Subcutaneous abdominal adipose tissue (tissue), 5 donors: Measurements from ENCODE around the gene PRDX2.

Experiments
- H3K27ac ChIP-seq: one replicate; pipeline ENCODE4 v1.7.0; 2013; ENCODE audit warnings: low read depth, mild to moderate bottlenecking, inconsistent platforms, low read length, moderate library complexity
- H3K27me3 ChIP-seq, 5 donors: one replicate each; pipeline ENCODE4 v1.7.0; 2013; ENCODE audit warnings: low read length in 5 of 5, inconsistent platforms in 1 of 5; ENCODE audit not compliant: control insufficient read depth in 5 of 5, insufficient read depth in 4 of 5
- H3K36me3 ChIP-seq, 5 donors: one replicate each; pipeline ENCODE4 v1.7.0; 2013; ENCODE audit warnings: low read length in 5 of 5; ENCODE audit not compliant: control insufficient read depth in 5 of 5, insufficient read depth in 5 of 5
- H3K4me1 ChIP-seq, 5 donors: one replicate each; pipeline ENCODE4 v1.7.0; 2013; ENCODE audit warnings: low read length in 5 of 5, mild to moderate bottlenecking in 3 of 5, moderate library complexity in 1 of 5; ENCODE audit not compliant: control insufficient read depth in 5 of 5, insufficient read depth in 5 of 5
- H3K4me3 ChIP-seq, 5 donors: one replicate each; pipeline ENCODE4 v1.7.0; 2013; ENCODE audit warnings: low read length in 5 of 5, low read depth in 1 of 5
- H3K9ac ChIP-seq, 5 donors: one replicate each; pipeline ENCODE4 v1.7.0; 2013; ENCODE audit warnings: low read length in 5 of 5, mild to moderate bottlenecking in 4 of 5, moderate library complexity in 3 of 5
- H3K9me3 ChIP-seq, 5 donors: one replicate each; pipeline ENCODE4 v1.7.0; 2013; ENCODE audit warnings: low read length in 5 of 5; ENCODE audit not compliant: control insufficient read depth in 5 of 5
- donor health status: healthy.
- donor health status: healthy.
- donor health status: healthy.
- donor health status: healthy.
- donor health status: healthy.

Gene PRDX2

DNA sequence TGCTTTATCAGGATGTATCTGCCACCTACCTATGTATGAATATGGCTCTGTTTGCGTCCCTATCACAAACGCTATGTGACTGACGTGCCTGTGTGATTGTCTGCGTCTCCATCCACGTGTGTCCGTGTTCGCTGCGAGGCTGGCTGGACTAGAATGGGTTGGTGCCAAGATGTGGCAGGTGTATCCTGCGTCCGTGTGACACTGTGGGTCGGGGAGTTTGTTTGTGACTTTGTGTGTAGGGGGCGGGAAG is 19.5 kb downstream of the PRDX2 start:
- H3K27ac ChIP-seq = peak overlapping the region; percentile 100

GRCh38 chr19:12779162-12779993 is 22.2 kb downstream of the PRDX2 start:
- no peaks in the 10 kb centered on the region for H3K36me3 ChIP-seq
- peak overlapping the region; percentile 98 for H3K27ac ChIP-seq
- peaks cover 12 to 70% (median 50%) of the 10 kb centered on the region in 5 donors for H3K4me1 ChIP-seq
- H3K9me3 ChIP-seq = no peaks in the 10 kb centered on the region
- peak overlapping the region in 4 of 5 donors; percentile 81 to 91 (median 82) for H3K9ac ChIP-seq
- peak overlapping the region in 3 of 5 donors; percentile 66 to 80 (median 67) for H3K4me3 ChIP-seq
- H3K27me3 ChIP-seq = peaks cover 0 to 3% (median 0%) of the 10 kb centered on the region in 5 donors

More for the DNA sequence above, 19.5 kb downstream of the PRDX2 start:
- Histone ChIP-seq H3K4me3 (peak overlapping the region; percentile 53 to 88 (median 64)), H3K36me3 (no peaks in the 10 kb centered on the region), H3K27me3 (peaks cover 0 to 3% (median 0%) of the 10 kb centered on the region in 5 donors), H3K9ac (peak overlapping the region; percentile 6 to 82 (median 72)), H3K4me1 (peaks cover 21 to 84% (median 68%) of the 10 kb centered on the region in 5 donors), H3K9me3 (no peaks in the 10 kb centered on the region)

GRCh38 chr19:12778905-12779161 is 22.8 kb downstream of the PRDX2 start:
- Histone ChIP-seq H3K36me3 (no peaks in the 10 kb centered on the region), H3K9ac (peak overlapping the region; percentile 77 to 91 (median 82)), H3K27me3 (peaks cover 0 to 3% (median 0%) of the 10 kb centered on the region in 5 donors), H3K4me1 (peaks cover 9 to 71% (median 46%) of the 10 kb centered on the region in 5 donors), H3K9me3 (no peaks in the 10 kb centered on the region), H3K27ac (peak overlapping the region; percentile 98), H3K4me3 (peak overlapping the region; percentile 66 to 85 (median 70))

GRCh38 chr19:12778017-12778904 is 23.3 kb downstream of the PRDX2 start:
- Histone ChIP-seq H3K27me3 (peaks cover 0 to 3% (median 0%) of the 10 kb centered on the region in 5 donors), H3K4me1 (peaks cover 7 to 71% (median 44%) of the 10 kb centered on the region in 5 donors), H3K36me3 (no peaks in the 10 kb centered on the region), H3K9me3 (no peaks in the 10 kb centered on the region), H3K27ac (peak overlapping the region; percentile 98), H3K4me3 (peak overlapping the region; percentile 66 to 85 (median 70)), H3K9ac (peak overlapping the region; percentile 77 to 91 (median 82))

- Histone ChIP-seq H3K27me3 (peaks cover 0 to 3% (median 0%) of the 10 kb centered on the region in 5 donors), H3K4me3 (peak overlapping the region; percentile 66 to 81 (median 70)), H3K9me3 (no peaks in the 10 kb centered on the region), H3K4me1 (peaks cover 7 to 72% (median 52%) of the 10 kb centered on the region in 5 donors), H3K27ac (peak overlapping the region; percentile 98), H3K9ac (peak overlapping the region in 4 of 5 donors; percentile 81 to 91 (median 82)), H3K36me3 (no peaks in the 10 kb centered on the region)
Observed at GRCh38 chr19:12777217-12778016, 24.2 kb downstream of the PRDX2 start.

DNA sequence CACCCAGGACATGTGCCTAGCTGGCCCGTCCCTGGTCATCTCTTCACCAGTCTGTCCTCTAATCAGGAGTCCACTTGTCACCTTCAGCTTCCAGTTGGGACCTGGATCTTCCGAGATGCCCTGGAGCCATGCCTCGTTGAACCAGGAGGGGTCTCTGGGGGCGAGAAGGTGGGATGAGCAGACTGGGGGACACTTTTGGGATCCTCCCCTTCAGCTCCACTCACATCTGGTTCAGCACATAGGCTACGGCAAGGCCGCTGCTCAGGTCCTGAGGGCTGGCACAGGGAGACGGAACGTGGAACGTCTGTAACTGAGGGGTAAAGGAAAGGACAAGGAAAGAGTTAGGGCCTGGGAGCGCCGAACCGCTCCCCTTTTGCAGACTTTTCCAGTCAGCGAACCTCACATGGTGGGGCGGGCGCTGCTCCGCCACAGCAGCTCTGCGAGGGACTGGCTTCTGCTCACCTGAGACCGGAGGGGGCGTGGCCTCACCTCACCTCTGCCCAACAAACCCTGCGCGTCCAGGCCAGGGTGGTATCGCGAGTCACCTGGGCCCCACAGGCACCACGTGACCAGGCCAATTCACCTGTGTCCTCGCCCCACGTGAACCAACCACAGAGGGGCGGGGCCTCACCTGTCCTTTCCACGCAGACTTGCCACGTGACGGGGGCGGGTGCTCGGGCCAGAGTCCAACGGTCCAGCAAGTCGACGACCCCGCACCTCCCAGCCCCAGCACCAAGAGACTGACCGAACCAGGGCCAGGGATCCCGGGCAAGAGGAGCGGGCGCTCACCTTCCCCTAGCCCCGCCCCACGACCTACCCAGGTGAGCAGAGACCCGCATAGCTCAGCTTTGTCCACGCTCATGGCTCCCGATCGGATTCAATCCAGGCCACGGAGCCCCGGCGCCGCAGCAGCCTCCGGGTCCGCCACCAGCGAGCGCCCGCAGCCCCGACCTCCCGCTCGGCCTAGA is 26.7 kb downstream of the PRDX2 start, which contains the start of gene HOOK2:
Gene HOOK2 (minus strand): TSS at position 965 of the 968 bp plus-strand sequence. CDS start 103 bp downstream, at position 862.
- Histone ChIP-seq H3K36me3 (peaks cover 0 to 14% (median 7%) of the 10 kb centered on the region in 5 donors), H3K9ac (peak within 1 kb of the TSS in 4 of 5 donors; percentile 81 to 92 (median 88)), H3K4me3 (peak within 1 kb of the TSS; percentile 53 to 88 (median 76)), H3K4me1 (peaks cover 5 to 78% (median 75%) of the 10 kb centered on the region in 5 donors), H3K27me3 (peaks cover 0 to 3% (median 0%) of the 10 kb centered on the region in 5 donors), H3K27ac (peak within 1 kb of the TSS; percentile 84), H3K9me3 (no peaks in the 10 kb centered on the region)

GRCh38 chr19:12773571-12773970 is 28.0 kb downstream of the PRDX2 start:
- H3K9me3 ChIP-seq = no peaks in the 10 kb centered on the region
- H3K4me3 ChIP-seq = no peak overlapping the region
- H3K27me3 ChIP-seq = peaks cover 0 to 3% (median 0%) of the 10 kb centered on the region in 5 donors
- H3K36me3 ChIP-seq = peaks cover 0 to 21% (median 9%) of the 10 kb centered on the region in 5 donors
- H3K9ac ChIP-seq = peak overlapping the region in 1 of 5 donors; percentile 87
- H3K27ac ChIP-seq = peak overlapping the region; percentile 84
- peaks cover 5 to 69% (median 66%) of the 10 kb centered on the region in 5 donors for H3K4me1 ChIP-seq

GRCh38 chr19:12772323-12772722 is 29.3 kb downstream of the PRDX2 start:
- H3K27me3 ChIP-seq = no peaks in the 10 kb centered on the region
- peak overlapping the region; percentile 84 for H3K27ac ChIP-seq
- H3K9ac ChIP-seq = peak overlapping the region in 1 of 5 donors; percentile 59
- H3K4me1 ChIP-seq = peaks cover 0 to 62% (median 54%) of the 10 kb centered on the region in 5 donors
- peak overlapping the region in 1 of 5 donors; percentile 22 for H3K4me3 ChIP-seq
- no peaks in the 10 kb centered on the region for H3K9me3 ChIP-seq
- peaks cover 0 to 31% (median 16%) of the 10 kb centered on the region in 5 donors for H3K36me3 ChIP-seq
